Ovary (tissue), 3 donors: ENCODE results near the gene GPR158.

Experiments used
- CTCF ChIP-seq, 3 donors: fragments of 450-650 bp in 2 of 3; fragments of 200-600 bp in 1 of 3; IDR thresholded peaks; one replicate each; pipeline versions ENCODE4 v1.5.1 to v1.8.0; 2016 to 2022; ENCODE audit warnings: antibody characterized with exemption in 3 of 3, mild to moderate bottlenecking in 1 of 3
- EP300 ChIP-seq: sonication (generic); formaldehyde crosslinking; IDR thresholded peaks from one replicate; pipeline ENCODE4 v1.6.1; 2017; ENCODE audit warnings: antibody characterized with exemption
- POLR2A ChIP-seq: fragments of 450-650 bp; IDR thresholded peaks from one replicate; pipeline ENCODE4 v1.6.1; 2017; ENCODE audit warnings: antibody characterized with exemption, mild to moderate bottlenecking, moderate library complexity
- donor health status: DM: no; HTN: no; CAD: no.

- no peak for TF ChIP-seq CTCF (IDR thresholded peaks at IDR 0.05)
- TF ChIP-seq EP300, result no peak
- no peak for TF ChIP-seq POLR2A
These were observed 153.6 kb downstream of the GPR158 start for GRCh38 chr10:25328361-25328760.
